H9 (cell line): ENCODE data around the gene GSX2. TPM values are rescaled to one million over a fixed set of nuclear protein-coding genes. Genes with fewer than 3 reads are reported as not detected.

Experiments
- DNase-seq: peaks from one replicate; pipeline ENCODE4 v3.0.0-alpha.2; 2017
- H2AFZ ChIP-seq: one replicate; pipeline ENCODE4 v1.6.1; 2013; ENCODE audit warnings: mild to moderate bottlenecking, low read length, control low read depth, moderate library complexity
- H2AK5ac ChIP-seq: 2 replicates; pipeline ENCODE4 v1.6.1; 2013; ENCODE audit warnings: low read length, control low read depth, mixed read lengths; ENCODE audit not compliant: insufficient read length
- H2BK120ac ChIP-seq: one replicate; pipeline ENCODE4 v1.6.1; 2013; ENCODE audit warnings: low read depth, mild to moderate bottlenecking, low read length, control low read depth, inconsistent platforms; ENCODE audit not compliant: poor library complexity, severe bottlenecking
- H2BK12ac ChIP-seq: 2 replicates; pipeline ENCODE4 v1.6.1; 2013; ENCODE audit warnings: low read length, control low read depth, mixed read lengths, low read depth; ENCODE audit not compliant: insufficient read length
- H2BK15ac ChIP-seq: 2 replicates; pipeline ENCODE4 v1.6.1; 2013; ENCODE audit warnings: low read depth, low read length, control low read depth
- H2BK20ac ChIP-seq: one replicate; pipeline ENCODE4 v1.6.1; 2013; ENCODE audit warnings: low read depth, mild to moderate bottlenecking, low read length, control low read depth, inconsistent platforms; ENCODE audit not compliant: poor library complexity, severe bottlenecking
- H2BK5ac ChIP-seq: 2 replicates; pipeline ENCODE4 v1.6.1; 2013; ENCODE audit warnings: low read length, control low read depth, mixed read lengths; ENCODE audit not compliant: insufficient read length
- H3K14ac ChIP-seq: 2 replicates; pipeline ENCODE4 v1.6.1; 2013; ENCODE audit warnings: low read length, control low read depth; ENCODE audit not compliant: insufficient read depth
- H3K18ac ChIP-seq: 2 replicates; pipeline ENCODE4 v1.6.1; 2013; ENCODE audit warnings: low read depth, mild to moderate bottlenecking, mixed read lengths, low read length, control low read depth; ENCODE audit not compliant: insufficient read length
- H3K23ac ChIP-seq: 2 replicates; pipeline ENCODE4 v1.6.1; 2013; ENCODE audit warnings: low read length, control low read depth, mixed read lengths, low read depth; ENCODE audit not compliant: insufficient read length
- H3K23me2 ChIP-seq: 2 replicates; pipeline ENCODE4 v1.6.1; 2013; ENCODE audit warnings: low read depth, mild to moderate bottlenecking, mixed read lengths, low read length, control low read depth; ENCODE audit not compliant: insufficient read length, poor library complexity, severe bottlenecking
- H3K27ac ChIP-seq: 2 replicates; pipeline ENCODE4 v1.5.1; 2013; ENCODE audit warnings: low read length, control low read depth, mixed read lengths, low read depth; ENCODE audit not compliant: insufficient read length
- H3K27me3 ChIP-seq: 2 replicates; pipeline ENCODE4 v1.6.1; 2013; ENCODE audit warnings: low read length, control low read depth, inconsistent platforms; ENCODE audit not compliant: insufficient read depth
- H3K4ac ChIP-seq: 2 replicates; pipeline ENCODE4 v1.6.1; 2013; ENCODE audit warnings: low read depth, mild to moderate bottlenecking, control low read depth, inconsistent platforms, low read length, moderate library complexity
- H3K4me1 ChIP-seq: 2 replicates; pipeline ENCODE4 v1.6.1; 2013; ENCODE audit warnings: low read length, control low read depth, inconsistent platforms; ENCODE audit not compliant: insufficient read depth
- H3K4me2 ChIP-seq: 2 replicates; pipeline ENCODE4 v1.6.1; 2013; ENCODE audit warnings: low read length, control low read depth, mixed read lengths; ENCODE audit not compliant: insufficient read length, insufficient read depth
- H3K56ac ChIP-seq: 2 replicates; pipeline ENCODE4 v1.6.1; 2013; ENCODE audit warnings: low read depth, mild to moderate bottlenecking, mixed read lengths, low read length, control low read depth; ENCODE audit not compliant: insufficient read length
- H3K79me1 ChIP-seq: 2 replicates; pipeline ENCODE4 v1.6.1; 2013; ENCODE audit warnings: low read depth, mild to moderate bottlenecking, moderate library complexity, low read length, control low read depth, inconsistent platforms; ENCODE audit not compliant: insufficient read depth, poor library complexity, severe bottlenecking
- H3K79me2 ChIP-seq: 2 replicates; pipeline ENCODE4 v1.6.1; 2013; ENCODE audit warnings: low read length, control low read depth, inconsistent platforms; ENCODE audit not compliant: insufficient read depth
- H3K9ac ChIP-seq: 2 replicates; pipeline ENCODE4 v1.6.1; 2013; ENCODE audit warnings: low read length, control low read depth, mixed read lengths; ENCODE audit not compliant: insufficient read length; ENCODE audit errors: extremely low read depth
- H3K9me3 ChIP-seq: one replicate; pipeline ENCODE4 v1.6.1; 2013; ENCODE audit warnings: low read depth, low read length, inconsistent platforms; ENCODE audit not compliant: control insufficient read depth
- H3T11ph ChIP-seq: one replicate; pipeline ENCODE4 v1.6.1; 2013; ENCODE audit warnings: mild to moderate bottlenecking, low read length, control low read depth, inconsistent platforms
- H4K20me1 ChIP-seq: one replicate; pipeline ENCODE4 v1.6.1; 2013; ENCODE audit not compliant: control insufficient read depth, insufficient read length, insufficient read depth
- H4K5ac ChIP-seq: 2 replicates; pipeline ENCODE4 v1.6.1; 2013; ENCODE audit warnings: low read depth, mild to moderate bottlenecking, mixed read lengths, low read length, control low read depth; ENCODE audit not compliant: insufficient read length
- H4K8ac ChIP-seq: replicated peaks from 2 replicates; pipeline ENCODE4 v1.6.1; 2013; ENCODE audit warnings: low read length, control low read depth, mixed read lengths, low read depth; ENCODE audit not compliant: insufficient read length
- H4K91ac ChIP-seq: 2 replicates; pipeline ENCODE4 v1.6.1; 2013; ENCODE audit warnings: low read depth, mild to moderate bottlenecking, moderate library complexity, mixed read lengths, low read length, control low read depth; ENCODE audit not compliant: insufficient read length
- H3K27ac Mint-ChIP-seq, 3 experiments: 2 replicates in 2 of 3; 3 replicates in 1 of 3; pipeline ENCODE4 v1.8.0; 2020 to 2021; ENCODE audit warnings: mixed read lengths in 3 of 3, mild to moderate bottlenecking in 1 of 3, moderate library complexity in 1 of 3
- H3K27me3 Mint-ChIP-seq: 2 replicates; pipeline ENCODE4 v1.8.0; 2021; ENCODE audit warnings: low read depth, mild to moderate bottlenecking, moderate library complexity, mixed read lengths
- H3K36me3 Mint-ChIP-seq, 3 experiments: 2 replicates in 2 of 3; 3 replicates in 1 of 3; pipeline ENCODE4 v1.8.0; 2020 to 2021; ENCODE audit warnings: low read depth in 3 of 3, mixed read lengths in 3 of 3; ENCODE audit not compliant: insufficient read depth in 1 of 3
- H3K4me1 Mint-ChIP-seq, 2 experiments: 2 replicates each; pipeline ENCODE4 v1.8.0; 2020; ENCODE audit warnings: mixed read lengths in 2 of 2
- H3K4me3 Mint-ChIP-seq, 2 experiments: 2 replicates in 1 of 2; 3 replicates in 1 of 2; pipeline ENCODE4 v1.8.0; 2020 to 2021; ENCODE audit warnings: mild to moderate bottlenecking in 2 of 2, mixed read lengths in 2 of 2, moderate library complexity in 1 of 2
- H3K9me3 Mint-ChIP-seq, 2 experiments: 2 replicates in 1 of 2; 3 replicates in 1 of 2; pipeline ENCODE4 v1.8.0; 2020; ENCODE audit warnings: mild to moderate bottlenecking in 2 of 2, mixed read lengths in 2 of 2, moderate library complexity in 1 of 2
- WGBS: extraction: QIAGEN DNeasy Blood & Tissue Kit; methylation state at CpG from one replicate; pipeline ENCODE4 v1.1.7; 2013; ENCODE audit warnings: missing lambda C conversion rate, low lambda C conversion rate, mixed read lengths; ENCODE audit not compliant: insufficient read length; ENCODE audit errors: extremely low coverage; 5-methylcytosine and 5-hydroxymethylcytosine counted together
- total RNA-seq: library from RNA; stranded (reverse); gene quantifications from 2 replicates; pipeline ENCODE4 v1.2.1, GENCODE V29; 2021
- TF ChIP-seq, protein P1 (sequence below): fragments of 200-600 bp; sonication (generic); conservative IDR thresholded peaks from 3 replicates; pipeline ENCODE4 v1.8.0; 2021; ENCODE audit warnings: antibody characterized with exemption, mild to moderate bottlenecking

GSX2 gene
- total RNA-seq, 1 experiment from 2014 or later = not detected

- H3K27ac ChIP-seq = no peak overlapping the region
- peaks cover 3% of the 10 kb centered on the region for H4K20me1 ChIP-seq
- H3K79me1 ChIP-seq = no peaks in the 10 kb centered on the region
- H2BK20ac ChIP-seq = no peak overlapping the region
- no peak overlapping the region for H3T11ph ChIP-seq
- peaks cover 81% of the 10 kb centered on the region for H3K27me3 ChIP-seq
- Mint-ChIP-seq H3K27ac (no peak overlapping the region), H3K4me3 (peak overlapping the region; percentile 25 to 71; a peak in 4 of 5 replicates), H3K4me1 (peaks cover 51 to 62% of the 10 kb centered on the region in 2 experiments), H3K36me3 (no peaks in the 10 kb centered on the region), H3K27me3 (peaks cover 97% of the 10 kb centered on the region), H3K9me3 (peaks cover 0 to 3% of the 10 kb centered on the region in 2 experiments; a peak in 1 of 5 replicates)
- H3K23me2 ChIP-seq = peaks cover 11% of the 10 kb centered on the region
- no peak overlapping the region for H2BK12ac ChIP-seq
- H3K9me3 ChIP-seq = no peaks in the 10 kb centered on the region
- no peak overlapping the region for H3K18ac ChIP-seq
- peaks cover 9% of the 10 kb centered on the region for H3K4me1 ChIP-seq
- H2AK5ac ChIP-seq = no peak overlapping the region
- no peak overlapping the region for H3K56ac ChIP-seq
- no peak overlapping the region for H3K4ac ChIP-seq
- H2AFZ ChIP-seq = no peak overlapping the region
- whole genome bisulfite sequencing = no CpG with 5 or more reads among the region's 37 CpGs
- no peak overlapping the region for H4K5ac ChIP-seq
- TF ChIP-seq, protein P1, sequence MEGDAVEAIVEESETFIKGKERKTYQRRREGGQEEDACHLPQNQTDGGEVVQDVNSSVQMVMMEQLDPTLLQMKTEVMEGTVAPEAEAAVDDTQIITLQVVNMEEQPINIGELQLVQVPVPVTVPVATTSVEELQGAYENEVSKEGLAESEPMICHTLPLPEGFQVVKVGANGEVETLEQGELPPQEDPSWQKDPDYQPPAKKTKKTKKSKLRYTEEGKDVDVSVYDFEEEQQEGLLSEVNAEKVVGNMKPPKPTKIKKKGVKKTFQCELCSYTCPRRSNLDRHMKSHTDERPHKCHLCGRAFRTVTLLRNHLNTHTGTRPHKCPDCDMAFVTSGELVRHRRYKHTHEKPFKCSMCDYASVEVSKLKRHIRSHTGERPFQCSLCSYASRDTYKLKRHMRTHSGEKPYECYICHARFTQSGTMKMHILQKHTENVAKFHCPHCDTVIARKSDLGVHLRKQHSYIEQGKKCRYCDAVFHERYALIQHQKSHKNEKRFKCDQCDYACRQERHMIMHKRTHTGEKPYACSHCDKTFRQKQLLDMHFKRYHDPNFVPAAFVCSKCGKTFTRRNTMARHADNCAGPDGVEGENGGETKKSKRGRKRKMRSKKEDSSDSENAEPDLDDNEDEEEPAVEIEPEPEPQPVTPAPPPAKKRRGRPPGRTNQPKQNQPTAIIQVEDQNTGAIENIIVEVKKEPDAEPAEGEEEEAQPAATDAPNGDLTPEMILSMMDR = no peak
- H4K91ac ChIP-seq = no peak overlapping the region
- H3K79me2 ChIP-seq = no peaks in the 10 kb centered on the region
- H2BK15ac ChIP-seq = no peak overlapping the region
- H3K4me2 ChIP-seq = peak overlapping the region; percentile 36
- H3K9ac ChIP-seq = no peak overlapping the region
- no peak overlapping the region for H4K8ac ChIP-seq
- no peak overlapping the region for H2BK5ac ChIP-seq
- H3K14ac ChIP-seq = no peak overlapping the region
- H3K23ac ChIP-seq = no peak overlapping the region
- H2BK120ac ChIP-seq = no peak overlapping the region
- peak; percentile 71 for DNase-seq
Observed at GRCh38 chr4:54093324-54094240, 6.4 kb upstream of the GSX2 start.
